Peyer's patch (tissue), 4 donors: ENCODE results near the gene DUSP7.

Experiments used
- CTCF ChIP-seq, 6 experiments: fragments of 450-650 bp in 4 of 6; fragments of 200-600 bp in 2 of 6; sonication (generic) in 1 of 6; IDR thresholded peaks; one replicate each; pipeline ENCODE4 v1.5.1; 2017 to 2019; ENCODE audit warnings: antibody characterized with exemption in 6 of 6, mild to moderate bottlenecking in 3 of 6, moderate library complexity in 1 of 6
- POLR2A ChIP-seq, 2 donors: fragments of 450-650 bp; IDR thresholded peaks; one replicate each; pipeline ENCODE4 v1.5.1; 2017; ENCODE audit warnings: antibody characterized with exemption in 2 of 2, mild to moderate bottlenecking in 2 of 2, moderate library complexity in 2 of 2

DNA sequence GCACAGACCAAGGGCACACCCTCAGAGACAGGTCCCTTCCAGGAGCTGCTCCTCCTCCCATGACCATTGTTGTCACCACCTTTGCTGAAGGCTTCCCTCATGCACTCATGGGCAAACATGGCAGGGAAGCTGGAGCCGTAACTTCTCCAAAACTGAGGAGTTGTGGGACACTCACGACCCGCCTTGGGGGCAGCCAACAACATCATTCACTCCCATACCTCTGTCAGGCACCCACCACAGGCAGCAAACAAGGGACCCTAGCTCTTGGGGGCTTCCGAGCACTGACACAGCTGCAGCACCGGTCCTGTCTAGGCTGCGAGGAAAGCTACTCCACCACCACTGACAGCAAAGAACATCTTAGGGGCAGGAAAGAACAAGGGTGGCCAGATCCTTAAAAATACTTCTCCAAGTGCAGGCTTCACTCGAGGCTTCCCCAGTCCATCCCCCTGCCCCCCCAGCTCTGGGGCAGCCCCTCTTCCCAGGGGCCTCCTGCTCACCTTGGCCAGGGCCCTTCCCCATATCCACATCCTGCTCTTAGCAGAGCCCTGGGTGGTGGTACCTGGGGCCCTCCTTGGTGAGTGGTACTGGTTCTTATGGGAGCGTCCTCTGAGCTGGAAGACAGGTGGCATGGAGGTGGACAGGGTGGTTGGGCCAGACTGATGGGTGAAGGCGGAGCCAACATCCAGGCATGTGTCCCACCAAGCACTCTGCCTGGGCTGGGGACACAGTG, 28.0 kb upstream of the DUSP7 start:
- TF ChIP-seq CTCF (IDR thresholded peaks at IDR 0.05) (no peak), POLR2A (IDR thresholded peaks at IDR 0.05) (no peak)
